Ovary (tissue), 3 donors: ENCODE results near the gene PSMD13.

Source experiments
- POLR2A ChIP-seq: fragments of 450-650 bp; IDR thresholded peaks from one replicate; pipeline ENCODE4 v1.6.1; 2017; ENCODE audit warnings: antibody characterized with exemption, mild to moderate bottlenecking, moderate library complexity
- TF ChIP-seq, protein P1 (sequence below), 3 donors: fragments of 450-650 bp in 2 of 3; fragments of 200-600 bp in 1 of 3; IDR thresholded peaks; one replicate each; pipeline versions ENCODE4 v1.5.1 to v1.8.0; 2016 to 2022; ENCODE audit warnings: antibody characterized with exemption in 3 of 3, mild to moderate bottlenecking in 1 of 3
- donor health status: DM: no; HTN: no; CAD: no.

DNA sequence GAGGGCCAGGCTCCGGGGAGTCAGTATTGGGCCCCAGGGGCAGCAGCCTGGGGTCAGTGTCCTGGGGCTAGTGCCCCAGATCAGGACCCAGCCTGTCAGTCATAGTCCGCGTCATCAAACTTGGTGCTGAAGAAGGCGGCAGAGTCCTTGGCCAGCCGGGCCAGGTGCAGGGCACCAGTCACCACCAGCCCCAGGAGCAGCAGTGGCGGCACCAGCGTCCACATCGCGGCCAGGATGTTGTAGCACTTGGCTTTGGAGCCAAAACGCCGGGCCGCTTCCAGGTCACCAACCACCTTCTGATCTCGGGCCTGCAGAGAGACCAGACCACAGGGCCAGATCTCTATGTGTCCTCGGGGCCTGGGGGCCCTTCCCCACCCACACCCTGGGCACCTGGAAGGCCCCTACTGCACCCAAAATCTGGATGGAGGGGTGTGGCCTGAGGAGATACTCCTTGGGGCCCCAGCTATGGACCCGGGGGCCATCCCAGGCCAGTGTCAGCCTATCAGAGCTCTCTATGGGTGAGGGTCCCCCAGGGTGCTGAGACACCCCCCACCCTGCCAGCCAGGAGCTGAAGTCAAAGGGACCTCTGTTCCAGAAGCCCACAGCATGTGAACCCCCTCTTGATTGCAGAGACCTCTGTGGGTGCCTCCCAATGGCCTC, 61.8 kb downstream of the PSMD13 start:
- TF ChIP-seq POLR2A: no peak
- TF ChIP-seq, protein P1, sequence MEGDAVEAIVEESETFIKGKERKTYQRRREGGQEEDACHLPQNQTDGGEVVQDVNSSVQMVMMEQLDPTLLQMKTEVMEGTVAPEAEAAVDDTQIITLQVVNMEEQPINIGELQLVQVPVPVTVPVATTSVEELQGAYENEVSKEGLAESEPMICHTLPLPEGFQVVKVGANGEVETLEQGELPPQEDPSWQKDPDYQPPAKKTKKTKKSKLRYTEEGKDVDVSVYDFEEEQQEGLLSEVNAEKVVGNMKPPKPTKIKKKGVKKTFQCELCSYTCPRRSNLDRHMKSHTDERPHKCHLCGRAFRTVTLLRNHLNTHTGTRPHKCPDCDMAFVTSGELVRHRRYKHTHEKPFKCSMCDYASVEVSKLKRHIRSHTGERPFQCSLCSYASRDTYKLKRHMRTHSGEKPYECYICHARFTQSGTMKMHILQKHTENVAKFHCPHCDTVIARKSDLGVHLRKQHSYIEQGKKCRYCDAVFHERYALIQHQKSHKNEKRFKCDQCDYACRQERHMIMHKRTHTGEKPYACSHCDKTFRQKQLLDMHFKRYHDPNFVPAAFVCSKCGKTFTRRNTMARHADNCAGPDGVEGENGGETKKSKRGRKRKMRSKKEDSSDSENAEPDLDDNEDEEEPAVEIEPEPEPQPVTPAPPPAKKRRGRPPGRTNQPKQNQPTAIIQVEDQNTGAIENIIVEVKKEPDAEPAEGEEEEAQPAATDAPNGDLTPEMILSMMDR (IDR thresholded peaks at IDR 0.05): no peak
